GM10266 (cell line): ENCODE data around the gene ADGB.
"Not testable (repeated sequence)": the region's sequence is repeated elsewhere in the genome, so short reads cannot be mapped to it uniquely, and the experiment has no call there.

Experiments
- DNase-seq: peaks from one replicate; pipeline ENCODE4 v3.0.0; 2012; ENCODE audit errors: extremely low spot score
- CTCF ChIP-seq: IDR thresholded peaks from 2 replicates; pipeline ENCODE4 v1.5.1; 2012; ENCODE audit warnings: mild to moderate bottlenecking, low read depth; ENCODE audit not compliant: control insufficient read depth, insufficient read depth; ENCODE audit errors: missing control alignments

Gene ADGB

GRCh38 chr6:146791930-146792329, 193.2 kb downstream of the ADGB start:
- DNase-seq, result no peak
- no peak for TF ChIP-seq CTCF

GRCh38 chr6:146793218-146793617, 194.4 kb downstream of the ADGB start:
- DNase-seq, result not testable (repeated sequence)

GRCh38 chr6:146795479-146796133, 196.8 kb downstream of the ADGB start:
- DNase-seq, result no peak
- TF ChIP-seq CTCF, result no peak

- DNase-seq, result not testable (repeated sequence)
These were observed 204.4 kb downstream of the ADGB start for GRCh38 chr6:146803167-146803566.

GRCh38 chr6:146803601-146804000, 204.8 kb downstream of the ADGB start:
- TF ChIP-seq CTCF, result no peak
- no peak for DNase-seq

- TF ChIP-seq CTCF, result no peak
- DNase-seq, result no peak
These were observed 207.0 kb downstream of the ADGB start for GRCh38 chr6:146805546-146806325.

- DNase-seq, result not testable (repeated sequence)
These were observed 210.2 kb downstream of the ADGB start for GRCh38 chr6:146809014-146809413.

- DNase-seq, result not testable (repeated sequence)
These were observed 214.1 kb downstream of the ADGB start for GRCh38 chr6:146812811-146813321.

- no peak for DNase-seq
- no peak for TF ChIP-seq CTCF
These were observed 214.8 kb downstream of the ADGB start for GRCh38 chr6:146813554-146813953.
